C4-2B (cell line): ENCODE data around the gene RNF32.

Experiments
- CTCF ChIP-seq: fragments of 450-650 bp; conservative IDR thresholded peaks from 2 replicates; pipeline ENCODE4 v1.5.1; 2017; ENCODE audit warnings: mild to moderate bottlenecking
- ZFX ChIP-seq: fragments of 450-650 bp; IDR thresholded peaks from 2 replicates; pipeline ENCODE4 v1.6.1; 2017

GRCh38 chr7:156652886-156653568, 12.5 kb downstream of the RNF32 start:
- no peak for TF ChIP-seq CTCF
- TF ChIP-seq ZFX, result no peak
